Sigmoid colon (tissue), 7 donors: ENCODE results near the gene RANBP17. TPM values are rescaled to one million over a fixed set of nuclear protein-coding genes. Genes with fewer than 3 reads are reported as not detected.

Source experiments
- DNase-seq: peaks from one replicate; pipeline ENCODE4 v3.0.0-alpha.2; 2019
- H3K27ac ChIP-seq, 4 donors: fragments of 200-600 bp; sonication (generic); one replicate each; pipeline ENCODE4 v1.5.1; 2016 to 2019; ENCODE audit warnings: mild to moderate bottlenecking in 1 of 4
- H3K27me3 ChIP-seq, 3 donors: fragments of 200-600 bp; sonication (generic); one replicate each; pipeline ENCODE4 v1.5.1; 2019; ENCODE audit warnings: mild to moderate bottlenecking in 1 of 3
- H3K36me3 ChIP-seq, 4 donors: fragments of 200-600 bp; sonication (generic); one replicate each; pipeline ENCODE4 v1.5.1; 2016 to 2019
- H3K4me1 ChIP-seq, 4 donors: fragments of 200-600 bp; sonication (generic); one replicate each; pipeline ENCODE4 v1.5.1; 2017 to 2019
- H3K4me3 ChIP-seq, 4 donors: fragments of 200-600 bp; sonication (generic); one replicate each; pipeline ENCODE4 v1.5.1; 2017 to 2019; ENCODE audit warnings: mild to moderate bottlenecking in 2 of 4, moderate library complexity in 1 of 4
- H3K9me3 ChIP-seq, 4 donors: fragments of 200-600 bp in 3 of 4; sonication (generic) in 3 of 4; one replicate each; pipeline versions ENCODE4 v1.5.1 to v1.6.1; 2013 to 2019
- EP300 ChIP-seq, 4 donors: sonication (generic); formaldehyde crosslinking; IDR thresholded peaks; one replicate each; pipeline ENCODE4 v1.6.1; 2017; ENCODE audit warnings: antibody characterized with exemption in 4 of 4
- POLR2A ChIP-seq, 2 donors: fragments of 450-650 bp; IDR thresholded peaks; one replicate each; pipeline ENCODE4 v1.6.1; 2016; ENCODE audit warnings: antibody characterized with exemption in 2 of 2, mild to moderate bottlenecking in 2 of 2, moderate library complexity in 2 of 2
- POLR2AphosphoS5 ChIP-seq, 4 donors: sonication (generic); formaldehyde crosslinking; IDR thresholded peaks; one replicate each; pipeline ENCODE4 v1.6.1; 2017; ENCODE audit warnings: antibody characterized with exemption in 4 of 4
- WGBS, 2 donors: extraction: QIAGEN DNeasy Blood & Tissue Kit; methylation state at CpG; one replicate each; pipeline ENCODE4 v1.1.7; 2013; 5-methylcytosine and 5-hydroxymethylcytosine counted together
- intact Hi-C: fragments of 100-400 bp; cut with DNase I; formaldehyde crosslinking; loops from one replicate; pipeline ENCODE4 v1.15.1; 2023
- polyA plus RNA-seq, 3 donors: library from polyadenylated mRNA; stranded (reverse); fragments of 200-250 nt; gene quantifications; one replicate each; pipeline ENCODE4 v1.2.3, GENCODE V29; 2013
- total RNA-seq, 4 donors: library from RNA; depleted of rRNA; stranded (reverse); fragments of >200 nt; gene quantifications; one replicate each; pipeline ENCODE4 v1.1.0, GENCODE V29; 2016
- TF ChIP-seq, protein P1 (sequence below), 4 experiments: fragments of 450-650 bp in 3 of 4; fragments of 200-600 bp in 1 of 4; IDR thresholded peaks; one replicate each; pipeline ENCODE4 v1.5.1; 2016 to 2019; ENCODE audit warnings: antibody characterized with exemption in 4 of 4, mild to moderate bottlenecking in 3 of 4, moderate library complexity in 2 of 4
- donor health status: healthy with polysubstance abuse.
- donor health status: Bipolar disorder and iron deficiency.
- donor health status: healthy.

Gene RANBP17
- total and polyA plus RNA-seq, 7 donors: 0.23 to 25.8 (median 11.4) TPM

DNA sequence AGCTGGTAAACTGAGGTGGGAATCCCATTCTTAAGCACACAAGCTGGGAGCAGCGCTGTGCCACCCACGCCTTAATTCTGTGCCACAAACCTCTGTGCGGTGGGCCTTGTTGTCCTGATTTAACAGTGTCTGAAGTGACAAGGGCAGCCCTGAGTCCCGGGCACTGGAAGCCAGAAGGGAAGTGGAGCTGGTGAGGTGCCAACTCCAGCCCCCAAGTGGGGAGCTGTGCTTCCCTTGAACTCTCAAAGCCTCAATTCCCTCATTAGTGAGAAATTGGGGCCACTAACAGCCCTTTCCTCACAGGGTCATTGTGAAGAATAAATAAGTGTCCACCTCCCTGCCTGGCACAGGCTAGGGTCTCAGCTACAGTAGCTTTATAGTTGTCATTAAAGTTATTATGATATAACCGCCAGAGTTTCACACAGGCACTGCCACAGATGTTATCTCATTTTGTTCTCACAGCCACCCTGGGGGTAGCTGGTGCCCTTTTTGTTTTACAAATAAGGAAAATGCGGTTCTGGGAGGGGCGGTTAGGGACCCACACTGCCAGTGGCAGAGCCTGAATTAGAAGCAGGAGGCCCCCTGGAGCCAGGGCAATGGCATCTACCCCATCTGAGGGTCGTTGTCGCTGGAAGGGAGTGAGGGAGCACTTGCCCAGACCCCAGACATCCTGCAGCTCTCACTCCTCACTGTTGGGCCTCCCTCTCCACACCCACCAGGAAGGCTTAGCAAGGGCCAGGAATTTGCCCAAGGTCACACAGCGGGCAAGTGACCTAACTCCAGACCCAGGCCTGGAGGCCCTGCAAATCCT lies 445.2 kb downstream of the RANBP17 start:
- no peak overlapping the region for H3K27ac ChIP-seq
- peaks cover 0 to 42% (median 36%) of the 10 kb centered on the region in 4 donors for H3K4me1 ChIP-seq
- no peak for DNase-seq
- H3K36me3 ChIP-seq: no peaks in the 10 kb centered on the region
- WGBS, 2 donors: 16 to 17% methylated on average over 10 of the region's 10 CpGs
- no peak overlapping the region for H3K4me3 ChIP-seq
- H3K27me3 ChIP-seq: peaks cover 46 to 82% (median 70%) of the 10 kb centered on the region in 3 donors
- intact Hi-C loops: no loop called here
- TF ChIP-seq POLR2A (IDR thresholded peaks at IDR 0.05): no peak
- no peak for TF ChIP-seq EP300 (IDR thresholded peaks at IDR 0.05)
- TF ChIP-seq, protein P1, sequence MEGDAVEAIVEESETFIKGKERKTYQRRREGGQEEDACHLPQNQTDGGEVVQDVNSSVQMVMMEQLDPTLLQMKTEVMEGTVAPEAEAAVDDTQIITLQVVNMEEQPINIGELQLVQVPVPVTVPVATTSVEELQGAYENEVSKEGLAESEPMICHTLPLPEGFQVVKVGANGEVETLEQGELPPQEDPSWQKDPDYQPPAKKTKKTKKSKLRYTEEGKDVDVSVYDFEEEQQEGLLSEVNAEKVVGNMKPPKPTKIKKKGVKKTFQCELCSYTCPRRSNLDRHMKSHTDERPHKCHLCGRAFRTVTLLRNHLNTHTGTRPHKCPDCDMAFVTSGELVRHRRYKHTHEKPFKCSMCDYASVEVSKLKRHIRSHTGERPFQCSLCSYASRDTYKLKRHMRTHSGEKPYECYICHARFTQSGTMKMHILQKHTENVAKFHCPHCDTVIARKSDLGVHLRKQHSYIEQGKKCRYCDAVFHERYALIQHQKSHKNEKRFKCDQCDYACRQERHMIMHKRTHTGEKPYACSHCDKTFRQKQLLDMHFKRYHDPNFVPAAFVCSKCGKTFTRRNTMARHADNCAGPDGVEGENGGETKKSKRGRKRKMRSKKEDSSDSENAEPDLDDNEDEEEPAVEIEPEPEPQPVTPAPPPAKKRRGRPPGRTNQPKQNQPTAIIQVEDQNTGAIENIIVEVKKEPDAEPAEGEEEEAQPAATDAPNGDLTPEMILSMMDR (IDR thresholded peaks at IDR 0.05): no peak
- TF ChIP-seq POLR2AphosphoS5 (IDR thresholded peaks at IDR 0.05): no peak
- H3K9me3 ChIP-seq: no peaks in the 10 kb centered on the region

DNA sequence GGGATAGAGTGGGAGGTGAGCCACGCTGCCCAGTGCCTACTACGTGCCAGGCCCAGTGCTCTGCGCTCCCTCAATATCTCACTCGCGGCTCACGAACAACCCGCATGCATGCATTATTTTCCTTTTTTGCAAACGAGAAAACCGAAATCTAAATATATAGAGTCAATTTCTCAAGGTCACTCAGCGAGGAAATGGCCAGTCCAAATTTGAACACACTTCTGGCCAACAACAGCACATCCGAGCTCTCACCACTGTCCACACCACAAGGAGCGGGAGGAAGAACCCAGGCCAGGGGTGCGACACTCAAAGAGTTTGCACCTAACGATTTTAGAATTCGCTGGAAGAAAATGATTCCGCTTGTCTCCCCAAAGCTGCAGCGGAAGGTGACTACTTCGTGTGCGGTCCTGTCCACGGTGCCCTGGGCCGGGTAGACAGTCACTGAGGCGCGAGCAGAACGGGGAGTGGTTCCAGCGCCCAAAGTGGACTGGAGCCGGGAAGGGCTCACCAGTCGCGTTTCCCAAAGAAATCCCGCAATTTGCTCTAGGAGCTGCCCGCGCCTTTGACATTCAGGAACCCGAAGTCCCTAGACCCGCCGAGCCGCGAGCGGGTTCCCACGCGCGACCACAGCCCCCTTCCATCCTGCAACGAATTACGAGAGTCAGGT lies 446.1 kb downstream of the RANBP17 start:
- H3K27me3 ChIP-seq: peaks cover 55 to 91% (median 80%) of the 10 kb centered on the region in 3 donors
- H3K4me3 ChIP-seq: no peak overlapping the region
- DNase-seq: no peak
- 18 to 31% methylated on average over 42 of the region's 42 CpGs for WGBS, 2 donors
- H3K9me3 ChIP-seq: no peaks in the 10 kb centered on the region
- H3K36me3 ChIP-seq: no peaks in the 10 kb centered on the region
- no peak overlapping the region for H3K27ac ChIP-seq
- TF ChIP-seq POLR2AphosphoS5 (IDR thresholded peaks at IDR 0.05): no peak
- no peak for TF ChIP-seq EP300 (IDR thresholded peaks at IDR 0.05)
- no peak for TF ChIP-seq POLR2A (IDR thresholded peaks at IDR 0.05)
- TF ChIP-seq, protein P1 (IDR thresholded peaks at IDR 0.05): no peak
- peaks cover 0 to 51% (median 46%) of the 10 kb centered on the region in 4 donors for H3K4me1 ChIP-seq
- intact Hi-C loops: no loop called here

DNA sequence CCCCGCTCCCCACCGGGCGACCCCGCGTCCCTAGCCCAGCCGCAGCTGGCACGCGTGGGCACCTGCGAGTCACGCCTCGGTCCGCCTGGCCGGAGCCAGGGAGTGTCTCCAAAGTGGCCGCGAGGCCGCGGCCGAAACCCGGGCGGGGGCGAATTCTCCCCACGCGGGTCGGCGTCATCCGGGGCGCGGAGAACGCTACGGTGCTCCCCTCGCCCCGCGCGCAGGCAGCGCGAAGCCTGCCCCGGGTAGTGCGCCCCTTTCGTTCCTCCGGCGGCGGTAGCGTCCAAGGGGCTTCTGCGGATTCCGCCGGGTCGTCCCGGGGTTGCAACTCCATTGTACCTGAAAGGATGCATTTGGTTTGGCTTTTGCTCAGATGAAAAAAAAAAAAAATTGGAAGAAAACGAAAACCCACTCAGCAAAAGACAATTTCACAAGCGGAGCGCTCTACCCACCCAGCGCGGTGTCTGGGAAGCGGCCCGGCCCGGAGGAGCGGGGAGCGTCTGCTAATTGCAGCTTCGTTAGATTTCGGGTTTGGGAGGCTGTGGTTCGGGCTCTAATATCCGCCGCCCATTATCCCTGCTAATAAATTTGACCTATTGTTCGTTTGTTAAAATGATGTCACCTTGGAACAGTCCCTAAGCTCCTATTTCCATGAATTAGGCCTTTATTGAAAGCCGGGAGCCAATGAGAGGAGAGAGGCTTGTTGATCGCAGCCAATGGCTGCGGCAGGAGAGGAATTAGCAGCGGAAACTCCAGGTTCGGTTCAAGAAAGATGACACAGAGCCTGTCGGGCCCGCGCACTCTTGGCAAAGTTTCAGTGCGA lies 446.8 kb downstream of the RANBP17 start, which contains the start of gene TLX3:
TLX3 (plus strand) TSS at position 796 of the 823 bp plus-strand sequence. CDS start 118 bp downstream, outside the sequence.
- Histone ChIP-seq H3K36me3 (no peaks in the 10 kb centered on the region), H3K27me3 (peaks cover 61 to 99% (median 87%) of the 10 kb centered on the region in 3 donors), H3K9me3 (no peaks in the 10 kb centered on the region), H3K27ac (no peak within 1 kb of the TSS), H3K4me3 (no peak within 1 kb of the TSS), H3K4me1 (peaks cover 0 to 56% (median 51%) of the 10 kb centered on the region in 4 donors)
- TF ChIP-seq, protein P1 (IDR thresholded peaks at IDR 0.05): no peak
- TF ChIP-seq POLR2AphosphoS5 (IDR thresholded peaks at IDR 0.05): peak in 1 of 4 donors; percentile 65
- no peak for TF ChIP-seq EP300 (IDR thresholded peaks at IDR 0.05)
- 7 to 21% methylated on average over 73 of the region's 73 CpGs for WGBS, 2 donors
- intact Hi-C loops: no loop called here
- DNase-seq: no peak

DNA sequence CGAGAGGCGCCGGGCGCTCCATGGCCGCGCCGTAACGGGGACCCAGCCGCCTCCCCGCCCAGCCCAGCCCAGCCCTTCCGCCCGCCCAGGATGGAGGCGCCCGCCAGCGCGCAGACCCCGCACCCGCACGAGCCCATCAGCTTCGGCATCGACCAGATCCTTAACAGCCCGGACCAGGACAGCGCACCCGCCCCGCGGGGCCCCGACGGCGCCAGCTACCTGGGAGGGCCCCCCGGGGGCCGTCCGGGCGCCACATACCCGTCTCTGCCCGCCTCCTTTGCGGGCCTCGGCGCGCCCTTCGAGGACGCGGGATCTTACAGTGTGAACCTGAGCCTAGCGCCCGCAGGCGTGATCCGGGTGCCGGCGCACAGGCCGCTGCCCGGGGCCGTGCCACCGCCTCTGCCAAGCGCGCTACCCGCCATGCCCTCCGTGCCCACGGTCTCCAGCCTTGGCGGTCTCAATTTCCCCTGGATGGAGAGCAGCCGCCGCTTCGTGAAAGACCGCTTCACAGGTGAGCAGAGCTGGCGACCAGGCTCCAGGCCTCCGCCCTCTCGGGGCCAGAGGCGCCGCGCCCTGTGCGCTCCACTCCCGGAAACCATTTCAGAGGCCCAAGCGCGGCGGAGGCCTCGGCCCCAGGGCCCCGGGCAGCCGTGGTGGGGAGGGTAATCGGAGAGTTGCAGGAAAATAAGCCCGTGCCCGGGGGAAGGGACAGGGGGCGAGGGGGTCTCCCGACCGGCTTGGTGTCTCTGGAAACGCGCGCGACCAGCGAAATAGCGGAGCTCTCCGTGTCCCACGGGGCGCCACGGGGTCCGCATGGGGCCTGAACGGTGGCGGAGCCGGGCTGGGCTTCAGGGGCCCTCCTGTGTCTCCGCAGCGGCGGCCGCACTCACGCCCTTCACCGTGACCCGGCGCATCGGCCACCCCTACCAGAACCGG lies 447.7 kb downstream of the RANBP17 start:
- Histone ChIP-seq H3K4me1 (peaks cover 0 to 62% (median 51%) of the 10 kb centered on the region in 4 donors), H3K36me3 (no peaks in the 10 kb centered on the region), H3K4me3 (no peak overlapping the region), H3K9me3 (no peaks in the 10 kb centered on the region), H3K27me3 (peaks cover 69 to 100% (median 96%) of the 10 kb centered on the region in 3 donors), H3K27ac (no peak overlapping the region)
- no peak for DNase-seq
- no peak for TF ChIP-seq EP300 (IDR thresholded peaks at IDR 0.05)
- TF ChIP-seq, protein P1 (IDR thresholded peaks at IDR 0.05): no peak
- no peak for TF ChIP-seq POLR2A (IDR thresholded peaks at IDR 0.05)
- TF ChIP-seq POLR2AphosphoS5 (IDR thresholded peaks at IDR 0.05): no peak
- 4 to 5% methylated on average over 106 of the region's 106 CpGs for WGBS, 2 donors
- intact Hi-C loops: no loop called here
